ENCODE data around the gene CAMLG. TPM values are rescaled to one million over a fixed set of nuclear protein-coding genes. Genes with fewer than 3 reads are reported as not detected.

Gene CAMLG
- polyA plus RNA-seq, 1 donor, result 43.7 TPM

DNA sequence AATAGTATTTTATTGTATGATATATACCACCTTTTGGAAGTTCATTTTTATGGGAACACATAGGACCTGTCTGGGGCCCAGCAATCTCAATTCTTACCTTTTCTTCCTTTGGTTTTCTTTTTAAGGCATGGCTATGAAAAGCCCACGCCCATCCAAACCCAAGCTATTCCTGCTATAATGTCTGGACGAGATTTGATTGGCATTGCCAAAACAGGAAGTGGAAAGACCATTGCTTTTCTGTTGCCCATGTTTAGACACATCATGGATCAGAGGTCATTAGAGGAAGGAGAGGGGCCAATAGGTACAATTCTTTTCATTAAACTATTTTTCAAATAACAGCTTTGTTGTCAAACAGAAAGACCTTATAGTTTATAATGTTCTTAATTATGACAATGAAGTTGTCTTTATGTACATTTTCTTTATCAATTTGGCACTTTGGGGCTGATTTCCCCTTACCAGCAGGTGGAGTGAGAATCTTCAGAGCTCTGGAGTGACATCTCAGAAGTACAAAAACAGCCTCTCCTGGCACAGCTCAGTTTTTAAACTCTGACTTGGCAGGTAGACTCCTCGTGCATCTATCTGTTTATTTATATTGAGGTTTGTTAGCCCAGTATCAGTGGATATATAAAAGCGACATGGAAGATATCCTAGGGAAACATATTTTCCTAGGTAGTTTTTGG, 46.0 kb downstream of the CAMLG start:
- DNase-seq, result no peak

DNA sequence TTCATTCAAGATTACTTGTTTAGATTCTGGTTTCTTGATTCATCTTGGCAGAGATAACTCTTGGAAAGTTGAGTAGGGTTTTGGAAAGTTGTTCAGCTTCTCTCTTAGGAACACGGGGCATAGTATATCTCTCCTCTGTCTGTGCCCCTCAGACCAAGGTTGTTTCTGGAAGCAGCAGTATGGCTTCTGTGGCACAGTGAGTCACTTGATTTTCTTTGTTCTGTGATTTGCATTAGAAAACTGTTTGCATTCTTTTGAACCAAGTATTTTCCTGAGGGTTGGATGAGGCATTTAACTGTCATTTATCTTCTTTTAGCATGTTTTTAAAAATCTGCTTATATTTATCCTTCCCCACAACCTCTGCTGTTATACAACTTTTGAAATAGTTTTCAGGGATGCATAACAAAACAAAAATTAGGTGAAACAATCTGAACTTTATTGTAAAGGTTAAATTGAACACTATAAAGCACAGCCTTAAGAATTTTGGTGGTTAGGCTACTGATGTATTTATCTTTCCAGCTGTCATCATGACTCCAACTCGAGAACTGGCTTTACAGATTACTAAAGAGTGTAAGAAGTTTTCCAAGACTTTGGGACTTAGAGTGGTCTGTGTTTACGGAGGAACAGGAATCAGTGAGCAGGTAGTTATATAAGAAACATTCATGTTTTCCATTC, 46.7 kb downstream of the CAMLG start:
- DNase-seq, result no peak

DNA sequence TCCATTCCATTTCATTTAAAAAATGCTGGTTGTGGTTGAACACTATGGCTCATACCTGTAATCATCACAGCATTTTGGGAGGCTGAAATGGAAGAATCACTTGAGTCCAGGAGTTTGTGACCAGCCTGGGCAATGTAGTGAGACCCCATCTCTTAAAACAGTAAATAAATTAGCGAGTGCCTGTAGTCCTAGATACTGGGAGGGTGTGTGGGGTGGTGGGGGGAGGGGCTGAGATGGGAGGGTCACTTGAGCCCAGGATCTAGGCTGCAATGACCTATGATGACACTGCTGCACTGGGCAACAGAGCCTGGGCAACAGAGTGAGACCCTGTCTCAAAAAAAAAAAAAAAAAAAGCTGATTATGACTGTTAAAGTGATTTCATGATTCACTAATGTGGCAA, 49.3 kb downstream of the CAMLG start:
- peak; percentile 1 for DNase-seq

DNA sequence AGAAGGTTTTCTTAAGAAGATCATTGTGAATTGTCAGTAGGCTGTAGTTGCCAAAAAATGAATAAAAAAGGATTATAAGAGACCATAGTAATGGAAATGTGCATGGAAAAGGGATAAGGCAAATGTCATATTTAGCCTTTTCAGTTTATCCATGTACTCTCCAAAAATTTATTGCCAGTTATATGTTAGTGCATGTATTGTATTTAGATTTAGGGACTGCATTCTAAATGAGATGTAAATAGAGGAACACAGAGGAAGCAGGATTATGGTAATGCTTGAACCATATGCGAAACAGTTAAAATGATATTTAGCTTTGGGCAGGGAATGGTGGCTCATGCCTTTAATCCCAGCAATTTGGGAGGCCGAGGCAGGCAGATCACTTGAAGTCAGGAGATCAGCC, 53.2 kb downstream of the CAMLG start:
- DNase-seq, result no peak

DNA sequence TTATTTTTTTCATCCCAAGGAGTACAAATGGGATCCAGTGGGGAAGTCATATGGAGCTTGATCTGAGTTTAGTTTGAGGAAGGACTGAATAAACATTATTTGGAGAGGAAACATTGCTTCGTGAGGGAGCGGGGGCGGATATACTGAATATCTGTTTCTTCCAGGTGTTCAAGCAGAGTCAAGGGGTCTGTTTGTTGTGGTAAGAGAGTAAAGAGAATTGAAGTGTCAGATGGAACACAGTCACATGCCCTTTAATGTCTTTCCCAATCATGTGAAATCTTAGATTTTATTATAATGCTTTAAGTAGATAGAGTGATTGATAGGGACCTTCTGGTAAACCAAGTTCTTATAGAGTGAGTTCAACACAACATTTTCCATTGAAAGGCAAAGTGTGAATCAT, 53.9 kb downstream of the CAMLG start:
- no peak for DNase-seq

DNA sequence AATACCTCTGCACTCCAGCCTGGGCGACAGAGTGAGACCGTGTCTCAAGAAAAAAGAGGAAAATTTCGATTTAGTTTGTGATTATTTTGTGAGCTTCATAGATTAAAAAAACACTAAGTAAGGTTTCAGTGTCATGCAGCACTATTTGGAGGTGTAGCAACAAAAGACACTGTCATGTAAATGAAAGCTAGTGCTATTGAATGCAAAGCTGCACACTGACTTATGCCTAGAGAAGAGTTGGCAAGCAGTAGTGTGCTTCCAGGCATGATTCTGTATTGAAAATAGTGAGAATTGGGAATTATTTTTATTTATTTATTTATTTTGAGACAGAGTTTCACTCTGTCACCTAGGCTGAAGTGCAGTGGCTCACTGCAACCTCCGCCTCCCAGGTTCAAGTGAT, 54.8 kb downstream of the CAMLG start:
- no peak for DNase-seq

DNA sequence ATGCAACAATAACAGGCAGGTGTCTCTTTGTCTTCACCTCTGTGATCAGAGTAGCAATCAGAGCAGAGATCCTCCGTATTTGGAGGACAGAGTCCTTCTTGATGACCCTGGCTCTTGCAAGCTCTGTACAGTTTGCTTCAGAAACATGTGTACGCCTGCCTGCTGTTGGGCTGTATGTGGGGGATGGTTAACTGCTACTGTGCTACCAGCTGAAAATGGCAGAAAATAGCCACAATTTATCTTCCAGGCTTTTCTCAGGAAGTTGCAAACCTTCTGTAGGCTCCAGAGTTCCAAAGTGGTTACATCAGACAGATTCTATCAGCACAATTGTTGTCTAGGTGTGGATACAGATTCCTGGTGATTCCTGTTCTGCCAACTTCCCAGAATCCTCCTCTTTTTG, 55.7 kb downstream of the CAMLG start:
- DNase-seq, result no peak

DNA sequence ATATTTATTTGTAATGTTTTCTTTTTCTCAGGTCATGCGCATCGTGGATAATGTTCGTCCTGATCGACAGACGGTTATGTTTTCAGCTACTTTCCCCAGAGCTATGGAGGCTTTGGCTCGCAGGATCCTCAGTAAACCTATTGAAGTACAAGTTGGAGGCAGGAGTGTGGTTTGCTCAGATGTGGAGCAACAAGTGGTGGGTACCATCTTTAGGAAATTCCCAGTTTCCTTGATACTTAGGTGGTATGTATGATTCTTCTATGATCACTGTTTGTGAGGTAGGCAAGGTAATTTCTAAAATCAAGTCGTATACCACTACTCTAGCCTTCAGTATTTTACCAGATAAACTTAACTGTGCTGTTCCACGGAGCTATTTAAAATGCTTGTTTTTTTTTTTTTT, 56.5 kb downstream of the CAMLG start:
- no peak for DNase-seq

DNA sequence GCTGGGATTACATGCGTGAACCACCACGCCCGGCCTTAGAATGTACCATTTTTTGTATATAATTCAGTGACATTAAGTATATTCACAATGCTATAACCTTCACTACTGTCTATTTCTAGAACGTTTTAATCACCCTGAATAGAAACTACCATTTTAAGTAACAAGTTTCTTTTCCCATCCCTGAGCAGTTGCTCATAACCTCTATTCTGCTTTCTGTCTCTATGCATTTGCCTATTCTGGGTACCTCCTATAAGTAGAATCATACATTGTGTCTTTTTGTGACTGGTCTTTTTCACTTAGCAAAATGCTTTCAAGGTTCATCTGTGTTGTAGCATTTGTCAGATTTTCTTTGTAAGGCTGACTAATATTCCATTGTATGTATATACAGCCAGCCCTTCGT, 60.1 kb downstream of the CAMLG start:
- DNase-seq, result no peak

Other genes starting within 250 kb of the CAMLG start
- 1.9 TPM for gene JADE2, start 212.9 kb upstream of the CAMLG start, polyA plus RNA-seq (ENCODE audit: insufficient read length)
- 25.7 TPM for gene SAR1B, start 105.7 kb upstream of the CAMLG start, polyA plus RNA-seq (ENCODE audit: insufficient read length)
- 15.6 TPM for gene SEC24A, start 89.8 kb upstream of the CAMLG start, polyA plus RNA-seq (ENCODE audit: insufficient read length)
- gene DDX46, start 20.2 kb downstream of the CAMLG start, polyA plus RNA-seq (ENCODE audit: insufficient read length), result 54.2 TPM
- 62.9 TPM for gene C5orf24, start 107.4 kb downstream of the CAMLG start, polyA plus RNA-seq (ENCODE audit: insufficient read length)
- gene TXNDC15, start 135.8 kb downstream of the CAMLG start, polyA plus RNA-seq (ENCODE audit: insufficient read length), result 64.4 TPM
- gene PCBD2, start 166.6 kb downstream of the CAMLG start, polyA plus RNA-seq (ENCODE audit: insufficient read length), result 11.6 TPM
- 0.93 TPM for gene CATSPER3, start 229.4 kb downstream of the CAMLG start, polyA plus RNA-seq (ENCODE audit: insufficient read length)

All from hindlimb muscle (tissue), 1 donor.